KBM-7 (cell line): ENCODE results near the gene GRWD1.
"Not testable (repeated sequence)": the region's sequence is repeated elsewhere in the genome, so short reads cannot be mapped to it uniquely, and the experiment has no call there.

Source experiments
- DNase-seq: peaks from one replicate; pipeline ENCODE4 v3.0.0-alpha.2; 2015
- in situ Hi-C: fragments of 300-500 bp; cut with MboI; formaldehyde crosslinking; loops from 2 replicates; pipeline ENCODE4 v1.14.3; 2020; ENCODE audit warnings: low sequenced_read_pairs, low pct_unique_long_range_greater_than_20kb, mixed read lengths

The GRWD1 gene

DNA sequence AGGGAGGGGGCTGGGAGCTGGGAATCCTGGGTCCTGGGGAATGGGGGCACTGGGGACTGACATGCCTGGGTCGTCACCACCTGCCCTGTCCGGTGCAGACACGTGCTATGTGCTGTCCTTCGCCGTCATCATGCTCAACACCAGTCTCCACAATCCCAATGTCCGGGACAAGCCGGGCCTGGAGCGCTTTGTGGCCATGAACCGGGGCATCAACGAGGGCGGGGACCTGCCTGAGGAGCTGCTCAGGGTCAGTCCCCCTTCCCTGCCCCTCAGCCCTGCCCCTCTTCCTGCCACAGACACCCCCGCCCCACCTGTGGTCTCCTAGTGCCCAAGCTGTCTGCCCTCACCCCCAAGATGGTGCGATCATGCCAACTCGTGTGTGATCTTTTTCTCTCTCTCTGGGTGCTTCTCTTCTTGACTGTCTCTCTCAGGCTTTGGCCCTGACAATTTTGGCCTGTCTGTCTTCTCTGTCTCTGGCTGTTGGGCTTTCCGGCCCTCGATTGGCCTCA is 28.4 kb downstream of the GRWD1 start:
- DNase-seq, result no peak
- in situ Hi-C loops, result no loop called here

DNA sequence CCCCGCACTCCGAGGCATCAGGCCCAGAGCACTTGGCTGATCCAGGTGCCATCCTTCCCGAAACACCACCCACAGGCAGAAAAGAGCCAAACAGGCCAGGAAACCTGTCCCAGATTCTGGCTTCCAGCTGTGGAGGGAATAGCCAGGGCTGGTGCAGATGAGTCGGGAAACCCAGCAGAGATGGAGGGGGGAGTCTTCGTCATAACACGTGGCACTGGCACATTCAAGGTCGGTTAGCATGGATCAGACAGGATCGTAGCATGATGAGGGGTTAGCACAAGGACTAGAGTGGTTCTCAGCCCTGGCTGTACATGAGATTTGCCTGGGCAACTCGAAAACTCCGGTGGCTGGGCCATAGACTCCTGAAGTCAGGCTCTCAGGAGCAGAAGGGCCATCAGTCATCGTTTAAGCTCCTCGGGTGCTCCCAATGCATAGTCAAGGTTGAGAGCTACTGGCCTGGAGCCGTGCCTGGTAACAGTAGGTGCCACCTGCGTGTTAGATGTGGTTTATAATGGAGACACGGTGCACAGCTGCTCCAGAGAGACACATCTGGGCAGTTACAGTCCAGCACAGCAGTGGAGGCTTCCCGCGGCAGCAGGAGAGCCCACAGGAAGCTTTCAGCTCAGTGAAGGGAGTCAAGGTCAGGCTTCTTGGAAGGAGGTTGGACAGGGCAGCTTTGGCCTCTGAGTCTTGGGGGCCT is 29.7 kb downstream of the GRWD1 start:
- no peak for DNase-seq
- in situ Hi-C loops, result no loop called here

DNA sequence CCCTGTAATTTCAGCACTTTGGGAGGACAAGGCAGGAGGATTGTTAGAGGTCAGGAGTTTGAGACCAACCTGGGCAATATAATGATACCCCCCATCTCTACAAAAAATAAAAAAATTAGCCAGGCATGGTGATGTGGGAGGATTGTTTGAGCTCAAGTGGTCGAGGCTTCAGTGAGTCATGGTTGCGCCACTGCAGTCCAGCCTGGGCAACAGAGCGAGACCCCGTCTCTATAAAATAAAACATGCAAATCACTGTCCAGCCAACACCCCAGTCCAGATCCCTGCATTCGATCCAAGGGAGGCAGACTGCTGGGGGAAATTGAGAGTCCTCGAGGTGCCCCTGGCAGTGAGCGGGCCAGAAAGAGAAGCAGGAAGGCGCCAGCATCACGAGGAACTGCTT is 30.4 kb downstream of the GRWD1 start:
- no peak for DNase-seq
- in situ Hi-C loops, result no loop called here

DNA sequence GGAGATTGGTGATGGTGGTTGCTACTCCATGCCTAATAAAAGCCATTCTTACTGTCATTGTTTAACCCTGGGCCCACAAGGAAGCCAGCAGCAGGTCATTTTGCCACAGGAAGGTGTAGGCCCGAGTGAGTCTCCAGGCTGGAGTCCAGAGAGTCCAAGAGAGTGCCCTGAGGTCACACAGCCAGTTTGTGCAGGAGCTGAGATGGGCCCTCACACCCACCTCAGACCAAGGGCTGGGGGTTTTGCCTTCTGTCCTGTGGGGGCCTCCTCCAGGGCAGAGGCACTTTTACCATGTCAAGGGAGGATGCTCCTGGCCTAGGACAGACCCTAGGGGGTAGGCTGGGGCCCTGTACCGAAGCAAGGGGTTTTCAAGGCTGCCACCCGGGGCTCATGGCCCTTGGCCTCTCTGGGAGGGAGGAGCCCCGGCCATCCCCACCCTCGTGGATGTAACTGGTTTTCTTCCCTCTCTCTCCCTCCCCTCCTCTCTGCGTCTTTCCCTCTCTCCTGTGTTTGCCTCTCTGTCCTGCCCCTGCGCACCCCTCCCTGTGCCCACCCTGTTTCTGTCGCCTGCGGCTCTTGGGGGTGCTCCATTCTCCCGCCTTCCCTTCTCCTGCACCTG is 31.4 kb downstream of the GRWD1 start:
- in situ Hi-C loops, result no loop called here
- DNase-seq, result no peak

DNA sequence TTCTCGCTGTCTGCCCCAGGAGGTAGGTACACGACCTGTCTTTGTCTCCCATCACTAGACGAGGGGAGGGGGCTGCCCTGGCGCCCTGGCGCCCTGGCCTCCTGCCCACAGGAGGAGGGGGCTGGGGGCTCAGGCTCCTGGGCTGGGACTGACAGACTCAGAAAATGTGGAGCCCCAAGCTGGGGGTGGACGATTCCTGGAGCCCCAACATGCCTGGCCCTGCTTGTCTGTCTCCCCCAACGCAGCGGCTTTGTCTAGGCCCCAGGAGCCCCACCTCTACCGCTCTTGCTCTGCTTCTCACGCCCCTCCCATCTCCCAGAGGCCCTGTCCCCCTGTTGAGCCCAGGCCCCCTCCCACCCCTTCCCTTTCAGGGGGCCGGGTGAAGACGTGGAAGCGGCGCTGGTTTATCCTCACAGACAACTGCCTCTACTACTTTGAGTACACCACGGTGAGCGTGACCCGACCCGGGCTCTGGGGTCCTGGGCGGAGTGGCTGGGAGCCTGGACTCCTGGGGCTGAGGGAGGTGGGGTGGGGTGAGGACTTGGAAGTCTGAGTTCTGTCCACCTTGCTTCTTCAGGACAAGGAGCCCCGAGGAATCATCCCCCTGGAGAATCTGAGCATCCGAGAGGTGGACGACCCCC is 32.0 kb downstream of the GRWD1 start:
- no peak for DNase-seq
- in situ Hi-C loops, result no loop called here

GRCh38 chr19:48478339-48479256 is 32.8 kb downstream of the GRWD1 start:
- no peak for DNase-seq
- in situ Hi-C loops, result no loop called here

DNA sequence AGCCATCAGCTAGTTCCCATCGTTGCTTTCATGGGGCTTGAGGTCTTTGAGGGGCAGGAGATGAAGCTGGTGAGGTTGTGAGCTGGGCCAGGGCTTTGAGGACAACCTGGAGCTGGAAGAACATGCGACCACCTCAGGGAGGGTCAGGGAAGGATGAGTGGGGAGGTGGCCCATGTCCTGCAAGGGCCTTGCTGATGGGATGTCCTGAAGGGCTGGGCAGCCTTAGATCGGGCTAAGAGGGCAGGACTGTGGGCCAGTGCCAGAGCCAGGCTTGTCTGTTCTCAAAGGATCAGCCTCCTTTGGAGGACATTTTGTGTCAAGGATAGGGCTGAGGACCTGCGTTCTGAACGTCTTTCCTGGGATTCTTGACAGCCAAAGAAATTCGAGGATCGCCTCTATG is 33.9 kb downstream of the GRWD1 start:
- in situ Hi-C loops, result no loop called here
- DNase-seq, result no peak

- in situ Hi-C loops, result no loop called here
- no peak for DNase-seq
Observed at GRCh38 chr19:48480183-48480557, 34.4 kb downstream of the GRWD1 start.

GRCh38 chr19:48480558-48481500 is 35.0 kb downstream of the GRWD1 start:
- no peak for DNase-seq
- in situ Hi-C loops, result no loop called here

DNA sequence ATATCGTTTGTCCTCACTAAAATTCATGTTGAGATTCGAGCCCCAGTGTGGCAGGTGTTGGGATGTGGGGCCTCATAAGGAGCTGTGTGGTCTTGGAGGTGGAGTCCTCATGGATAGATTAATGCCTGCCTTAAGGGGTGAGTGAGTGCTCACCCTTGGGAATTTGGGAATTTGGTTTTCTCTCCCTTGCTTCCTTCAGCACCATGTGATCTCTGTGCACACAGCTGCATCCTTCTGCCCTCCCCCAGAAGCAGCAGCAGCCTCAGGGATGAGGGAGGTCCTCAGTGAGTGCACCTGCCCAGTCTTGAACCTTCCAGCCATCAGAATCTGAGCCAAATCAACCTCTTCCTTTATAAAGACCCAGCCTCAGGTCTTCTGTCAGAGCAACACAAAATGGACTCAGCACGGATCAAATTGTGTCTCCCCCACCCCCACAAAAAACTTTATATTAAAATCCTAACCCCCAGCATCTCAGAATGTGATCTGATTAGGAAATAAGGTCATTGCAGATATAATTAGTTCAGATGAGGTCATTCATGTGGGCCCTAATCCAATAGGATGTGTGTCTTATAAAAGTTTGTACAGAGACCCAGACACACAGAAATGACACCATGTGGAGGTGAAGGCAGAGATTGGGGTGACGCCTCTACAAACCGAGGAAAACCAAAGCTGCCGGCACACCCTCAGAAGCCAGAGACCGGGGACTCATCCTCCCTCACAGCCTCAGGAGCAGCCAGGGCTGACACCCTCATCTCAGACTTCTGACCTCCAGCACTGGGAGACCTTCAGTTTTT is 36.3 kb downstream of the GRWD1 start:
- DNase-seq, result no peak
- in situ Hi-C loops, result no loop called here

GRCh38 chr19:48483301-48483700 is 37.5 kb downstream of the GRWD1 start:
- in situ Hi-C loops, result no loop called here
- no peak for DNase-seq

GRCh38 chr19:48484247-48484893 is 38.6 kb downstream of the GRWD1 start:
- in situ Hi-C loops, result no loop called here
- DNase-seq, result no peak

DNA sequence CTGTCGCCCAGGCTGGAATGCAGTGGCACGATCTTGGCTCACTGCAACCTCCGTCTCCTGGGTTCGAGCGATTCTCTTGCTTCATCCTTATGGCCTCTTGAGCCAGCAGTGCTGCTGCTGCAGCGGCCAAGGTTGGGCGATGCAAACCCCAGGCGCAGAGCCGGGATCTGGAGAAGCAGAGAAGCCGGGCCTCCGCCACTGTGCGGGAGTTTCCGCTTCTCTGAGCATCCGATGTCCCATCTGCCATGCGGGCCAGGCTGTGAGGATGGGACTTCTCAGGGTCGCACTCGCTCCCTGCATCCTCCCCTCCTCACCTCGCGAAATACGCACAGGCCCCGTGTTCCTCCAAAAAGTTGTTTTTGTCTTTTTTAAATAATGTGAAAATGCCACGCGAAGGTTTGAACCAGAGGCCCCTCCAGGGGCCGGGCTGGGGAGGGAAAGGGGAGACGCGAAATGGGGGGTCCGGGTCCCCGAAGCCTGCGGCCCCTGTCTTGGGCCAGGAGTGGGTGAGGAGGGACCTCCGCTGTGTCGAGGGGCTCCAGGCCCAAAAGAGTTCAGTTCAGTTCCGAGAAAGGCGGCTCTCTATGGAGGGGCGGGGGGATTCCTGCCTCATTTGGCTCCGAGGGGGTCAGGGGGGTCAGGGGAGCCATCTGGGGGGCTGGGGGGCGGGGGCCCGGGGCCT is 39.3 kb downstream of the GRWD1 start:
- no peak for DNase-seq
- in situ Hi-C loops, result no loop called here

GRCh38 chr19:48486706-48487105 is 40.9 kb downstream of the GRWD1 start:
- in situ Hi-C loops, DNase-seq: not testable (repeated sequence)

DNA sequence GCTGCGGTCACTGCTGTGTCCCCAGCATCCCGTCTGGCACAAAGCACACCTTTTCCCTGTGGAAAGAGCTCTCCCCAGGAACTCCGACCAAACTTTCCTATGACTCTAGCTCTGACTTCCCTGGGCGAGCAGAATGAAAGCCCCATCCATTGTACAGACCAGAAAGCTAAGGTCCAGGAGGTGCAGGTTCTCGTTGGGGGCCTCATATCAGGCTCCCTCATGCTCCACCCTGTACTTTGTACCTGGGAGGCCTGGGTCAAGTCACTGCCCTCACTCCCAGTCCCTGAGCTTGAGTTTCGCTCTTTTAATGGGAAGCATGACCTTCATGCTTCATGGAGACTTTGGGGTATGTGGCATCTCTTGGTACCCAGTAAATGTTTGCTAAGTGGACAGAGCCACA is 41.8 kb downstream of the GRWD1 start:
- no peak for DNase-seq
- in situ Hi-C loops, result no loop called here

GRCh38 chr19:48487948-48488347 is 42.2 kb downstream of the GRWD1 start:
- in situ Hi-C loops, result no loop called here
- no peak for DNase-seq

GRCh38 chr19:48488478-48488877 is 42.7 kb downstream of the GRWD1 start:
- in situ Hi-C loops, DNase-seq: not testable (repeated sequence)
